GM12892 (cell line): ENCODE data around the gene BNIP5.

Source experiments
- POLR2AphosphoS5 ChIP-seq: IDR thresholded peaks from 2 replicates; pipeline ENCODE4 v1.6.1; 2011; ENCODE audit warnings: low read depth, low read length, control low read depth
- TAF1 ChIP-seq: IDR thresholded peaks from 2 replicates; pipeline ENCODE4 v1.6.1; 2011; ENCODE audit warnings: low read depth, mild to moderate bottlenecking, control low read depth, low read length, borderline replicate concordance

DNA sequence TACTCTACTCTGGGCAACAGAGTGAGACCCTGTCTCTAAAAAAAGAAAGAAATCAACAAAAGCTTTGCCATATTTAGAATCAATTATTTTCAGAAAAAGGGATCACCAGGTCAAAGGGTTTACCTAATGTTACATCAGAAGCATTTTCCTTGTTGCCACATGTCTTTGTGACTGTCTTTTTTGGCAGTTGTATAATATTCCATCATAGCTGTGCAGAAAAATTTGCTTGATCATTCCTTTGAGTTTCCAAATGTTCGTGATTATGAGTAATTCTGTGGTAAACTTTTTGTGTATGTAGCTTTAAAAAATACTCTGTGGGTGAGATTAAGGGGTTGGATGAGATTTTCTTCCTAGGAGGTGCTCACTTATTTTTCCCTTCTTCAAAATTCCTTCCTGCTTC is 40.4 kb downstream of the BNIP5 start:
- TF ChIP-seq POLR2AphosphoS5 (no peak), TAF1 (no peak)
